Spleen (tissue), 7 donors: ENCODE data around the gene KCTD10.

ENCODE experiments used
- CTCF ChIP-seq, 11 experiments: fragments of 200-600 bp in 7 of 11; fragments of 450-650 bp in 4 of 11; sonication (generic) in 4 of 11; IDR thresholded peaks in 8 of 11; conservative IDR thresholded peaks in 3 of 11; 1 replicate in 7 of 11; 2 replicates in 4 of 11; pipeline versions ENCODE4 v1.4.0 to v1.8.0; 2016 to 2021; ENCODE audit warnings: antibody characterized with exemption in 11 of 11, inconsistent platforms in 4 of 11, mild to moderate bottlenecking in 1 of 11
- POLR2A ChIP-seq, 3 donors: fragments of 450-650 bp; IDR thresholded peaks; one replicate each; pipeline ENCODE4 v1.5.1; 2017; ENCODE audit warnings: antibody characterized with exemption in 3 of 3, mild to moderate bottlenecking in 1 of 3
- POLR2AphosphoS5 ChIP-seq, 3 donors: sonication (generic); formaldehyde crosslinking; IDR thresholded peaks; one replicate each; pipeline ENCODE4 v1.5.1; 2017; ENCODE audit warnings: antibody characterized with exemption in 3 of 3
- donor health status: DM: no; HTN: no; CAD: no; lungs with moderate emphysema.
- donor health status: DM: no; HTN: no; CAD: no.
- donor health status: DM: no; HTN: no; CAD: no.

- TF ChIP-seq CTCF (IDR thresholded peaks at IDR 0.05 in 8 of 11, conservative IDR thresholded peaks at IDR 0.05 in 3 of 11) (no peak), POLR2AphosphoS5 (IDR thresholded peaks at IDR 0.05) (no peak), POLR2A (IDR thresholded peaks at IDR 0.05) (no peak)
Measured at GRCh38 chr12:109435428-109436187, 41.5 kb downstream of the KCTD10 start.
